Peyer's patch (tissue), 4 donors: Measurements from ENCODE around the gene NSUN6. TPM values are rescaled to one million over a fixed set of nuclear protein-coding genes. Genes with fewer than 3 reads are reported as not detected.
A peak's percentile ranks its signal among the peaks of the same experiment; 100 is the strongest.

Experiments
- DNase-seq, 3 donors: peaks; one replicate each; pipeline ENCODE4 v3.0.0-alpha.2; 2017 to 2019
- H3K27ac ChIP-seq, 4 donors: fragments of 200-600 bp; sonication (generic); one replicate each; pipeline ENCODE4 v1.5.1; 2016 to 2019
- H3K27me3 ChIP-seq, 2 donors: fragments of 200-600 bp; sonication (generic); one replicate each; pipeline ENCODE4 v1.5.1; 2019
- H3K36me3 ChIP-seq, 3 donors: fragments of 200-600 bp; sonication (generic); one replicate each; pipeline ENCODE4 v1.5.1; 2016 to 2019
- H3K4me1 ChIP-seq, 4 donors: fragments of 200-600 bp; sonication (generic); one replicate each; pipeline ENCODE4 v1.5.1; 2016 to 2019
- H3K4me3 ChIP-seq, 4 donors: fragments of 200-600 bp; sonication (generic); 1 replicate in 3 of 4; 2 replicates in 1 of 4; pipeline ENCODE4 v1.5.1; 2016 to 2019; ENCODE audit warnings: mild to moderate bottlenecking in 1 of 4
- H3K9me3 ChIP-seq, 4 donors: fragments of 200-600 bp; sonication (generic); one replicate each; pipeline ENCODE4 v1.5.1; 2016 to 2019; ENCODE audit warnings: mild to moderate bottlenecking in 1 of 4
- POLR2A ChIP-seq, 2 donors: fragments of 450-650 bp; IDR thresholded peaks; one replicate each; pipeline ENCODE4 v1.5.1; 2017; ENCODE audit warnings: antibody characterized with exemption in 2 of 2, mild to moderate bottlenecking in 2 of 2, moderate library complexity in 2 of 2
- total RNA-seq, 4 donors: library from RNA; depleted of rRNA; stranded (reverse); fragments of >200 nt; gene quantifications; one replicate each; pipeline ENCODE4 v1.1.0, GENCODE V29; 2016
- TF ChIP-seq, protein P1 (sequence below), 6 experiments: fragments of 450-650 bp in 4 of 6; fragments of 200-600 bp in 2 of 6; sonication (generic) in 1 of 6; IDR thresholded peaks; one replicate each; pipeline ENCODE4 v1.5.1; 2017 to 2019; ENCODE audit warnings: antibody characterized with exemption in 6 of 6, mild to moderate bottlenecking in 3 of 6, moderate library complexity in 1 of 6

The NSUN6 gene
- total RNA-seq, 4 donors from 2014 or later = 14.9 to 27.2 (median 22.3) TPM

DNA sequence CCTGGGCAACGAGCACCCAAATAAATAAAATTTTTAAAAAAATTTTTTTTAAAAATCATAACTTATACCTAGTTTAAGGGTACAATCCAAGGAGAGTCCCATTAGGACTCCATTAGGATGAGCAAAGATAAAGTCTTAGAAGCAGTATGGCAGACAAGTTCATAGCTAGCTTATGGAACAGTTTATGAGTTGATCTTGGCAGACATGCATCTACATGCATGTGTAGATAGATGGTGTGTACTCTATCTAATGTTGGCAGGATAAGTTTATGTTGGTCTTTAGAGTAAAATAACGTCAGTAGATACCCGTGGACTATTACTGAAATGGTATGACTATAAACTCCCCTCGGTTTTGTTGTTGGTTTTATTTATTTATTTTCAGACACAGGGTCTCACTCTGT lies 40.2 kb downstream of the NSUN6 start:
- DNase-seq = no peak
- Histone ChIP-seq H3K4me3 (no peak overlapping the region), H3K27ac (peak overlapping the region in 3 of 4 donors; percentile 41 to 68 (median 66)), H3K9me3 (no peaks in the 10 kb centered on the region), H3K27me3 (no peaks in the 10 kb centered on the region), H3K4me1 (peaks cover 0 to 12% (median 0%) of the 10 kb centered on the region in 4 donors), H3K36me3 (peaks cover 0 to 5% (median 0%) of the 10 kb centered on the region in 3 donors)
- no peak for TF ChIP-seq POLR2A (IDR thresholded peaks at IDR 0.05)
- TF ChIP-seq, protein P1, sequence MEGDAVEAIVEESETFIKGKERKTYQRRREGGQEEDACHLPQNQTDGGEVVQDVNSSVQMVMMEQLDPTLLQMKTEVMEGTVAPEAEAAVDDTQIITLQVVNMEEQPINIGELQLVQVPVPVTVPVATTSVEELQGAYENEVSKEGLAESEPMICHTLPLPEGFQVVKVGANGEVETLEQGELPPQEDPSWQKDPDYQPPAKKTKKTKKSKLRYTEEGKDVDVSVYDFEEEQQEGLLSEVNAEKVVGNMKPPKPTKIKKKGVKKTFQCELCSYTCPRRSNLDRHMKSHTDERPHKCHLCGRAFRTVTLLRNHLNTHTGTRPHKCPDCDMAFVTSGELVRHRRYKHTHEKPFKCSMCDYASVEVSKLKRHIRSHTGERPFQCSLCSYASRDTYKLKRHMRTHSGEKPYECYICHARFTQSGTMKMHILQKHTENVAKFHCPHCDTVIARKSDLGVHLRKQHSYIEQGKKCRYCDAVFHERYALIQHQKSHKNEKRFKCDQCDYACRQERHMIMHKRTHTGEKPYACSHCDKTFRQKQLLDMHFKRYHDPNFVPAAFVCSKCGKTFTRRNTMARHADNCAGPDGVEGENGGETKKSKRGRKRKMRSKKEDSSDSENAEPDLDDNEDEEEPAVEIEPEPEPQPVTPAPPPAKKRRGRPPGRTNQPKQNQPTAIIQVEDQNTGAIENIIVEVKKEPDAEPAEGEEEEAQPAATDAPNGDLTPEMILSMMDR (IDR thresholded peaks at IDR 0.05) = no peak

DNA sequence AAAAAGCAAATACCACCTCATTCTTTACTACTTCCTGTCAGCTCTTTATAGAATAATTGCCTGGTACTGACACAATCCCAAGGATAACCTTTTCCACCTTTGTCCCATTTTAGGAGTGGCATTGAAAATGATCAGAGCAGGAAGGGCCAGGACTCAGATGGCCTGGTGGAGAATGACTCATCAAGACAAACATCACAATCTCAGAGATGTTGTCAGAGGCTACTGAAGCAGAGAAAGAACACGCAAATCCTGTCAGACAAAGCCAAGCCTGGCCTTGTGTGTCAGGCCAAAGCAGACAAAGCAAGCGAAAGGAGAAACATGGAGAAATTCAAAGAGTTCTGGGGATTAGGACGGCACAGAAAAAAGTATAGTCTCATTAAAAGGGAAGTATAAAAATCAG lies 40.9 kb downstream of the NSUN6 start:
- Histone ChIP-seq H3K27me3 (no peaks in the 10 kb centered on the region), H3K27ac (peak overlapping the region in 3 of 4 donors; percentile 54 to 68 (median 66))
- TF ChIP-seq, protein P1 (IDR thresholded peaks at IDR 0.05) = no peak
- TF ChIP-seq POLR2A (IDR thresholded peaks at IDR 0.05) = no peak

DNA sequence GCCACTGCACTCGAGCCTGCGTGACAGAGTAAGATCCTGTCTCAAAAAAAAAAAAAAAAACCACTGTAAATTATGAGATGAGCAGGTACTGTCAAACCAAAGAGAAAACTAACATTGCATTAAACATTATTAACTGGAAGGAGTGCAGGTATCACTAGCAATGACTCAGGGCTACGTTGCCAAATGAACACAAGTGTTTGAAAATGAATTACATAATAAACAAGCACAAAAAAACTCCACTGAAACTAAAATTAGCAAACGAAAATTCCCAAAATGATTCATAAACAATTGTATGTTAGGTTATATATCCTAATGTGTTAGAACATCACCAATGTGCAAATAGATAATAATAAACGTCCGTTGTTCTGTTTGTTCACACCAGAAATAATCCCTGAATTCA lies 42.8 kb downstream of the NSUN6 start:
- no peaks in the 10 kb centered on the region for H3K27me3 ChIP-seq
- TF ChIP-seq, protein P1 (IDR thresholded peaks at IDR 0.05) = no peak
- TF ChIP-seq POLR2A (IDR thresholded peaks at IDR 0.05) = no peak
- H3K4me1 ChIP-seq = peaks cover 0 to 12% (median 0%) of the 10 kb centered on the region in 4 donors
- H3K27ac ChIP-seq = no peak overlapping the region
- no peak for DNase-seq
- H3K36me3 ChIP-seq = no peaks in the 10 kb centered on the region
- H3K9me3 ChIP-seq = no peaks in the 10 kb centered on the region
- H3K4me3 ChIP-seq = no peak overlapping the region

More for the DNA sequence above, 40.9 kb downstream of the NSUN6 start:
- H3K9me3 ChIP-seq = no peaks in the 10 kb centered on the region
- H3K4me3 ChIP-seq = no peak overlapping the region
- peak in 1 of 3 donors; percentile 64 for DNase-seq
- H3K4me1 ChIP-seq = peaks cover 0 to 12% (median 0%) of the 10 kb centered on the region in 4 donors
- H3K36me3 ChIP-seq = no peaks in the 10 kb centered on the region

DNA sequence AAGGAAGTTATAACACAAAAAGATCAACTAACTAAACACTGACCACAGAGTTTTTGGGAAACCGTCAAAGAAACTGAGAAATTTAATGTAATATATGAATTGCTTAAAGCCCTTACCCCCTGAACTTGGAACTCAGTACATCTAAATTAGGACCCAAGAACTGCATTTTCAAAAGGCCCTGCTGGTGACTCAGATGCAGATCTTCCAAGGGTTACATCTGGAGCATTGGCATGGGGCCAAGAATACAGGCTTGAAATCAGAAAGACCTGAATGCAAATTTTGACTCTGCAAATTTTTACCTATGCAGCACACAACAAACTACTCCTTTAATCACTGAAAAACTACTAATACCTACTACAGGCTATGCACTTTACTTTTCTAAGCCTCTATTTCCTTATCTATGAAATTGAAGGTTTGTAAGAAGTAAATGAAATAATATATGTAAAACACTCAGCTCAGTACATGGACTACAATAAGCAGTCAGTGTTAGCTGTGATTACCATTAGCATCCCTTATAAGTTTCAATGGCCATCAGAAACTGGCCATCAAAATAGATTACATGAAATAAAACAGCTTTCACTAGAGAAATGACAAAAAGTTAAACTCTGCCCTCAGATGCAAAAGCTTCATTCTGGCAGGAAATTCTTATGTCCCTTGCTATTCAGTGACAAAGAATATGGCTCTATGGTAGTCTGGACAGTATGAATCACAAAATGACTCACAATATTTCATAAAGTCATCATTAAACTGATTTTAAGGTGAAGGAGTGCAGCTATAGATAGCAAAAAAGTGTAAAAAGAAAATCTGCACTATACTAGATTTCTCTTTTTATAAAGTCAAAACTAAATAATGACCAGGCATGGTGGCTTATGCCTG lies 43.6 kb downstream of the NSUN6 start:
- Histone ChIP-seq H3K4me1 (peaks cover 0 to 12% (median 0%) of the 10 kb centered on the region in 4 donors), H3K4me3 (no peak overlapping the region), H3K27me3 (no peaks in the 10 kb centered on the region), H3K27ac (peak overlapping the region in 1 of 4 donors; percentile 2), H3K9me3 (no peaks in the 10 kb centered on the region), H3K36me3 (no peaks in the 10 kb centered on the region)
- DNase-seq = peak in 1 of 3 donors; percentile 73
- TF ChIP-seq POLR2A (IDR thresholded peaks at IDR 0.05) = no peak
- TF ChIP-seq, protein P1 (IDR thresholded peaks at IDR 0.05) = peak in 1 of 6 experiments; percentile 8

DNA sequence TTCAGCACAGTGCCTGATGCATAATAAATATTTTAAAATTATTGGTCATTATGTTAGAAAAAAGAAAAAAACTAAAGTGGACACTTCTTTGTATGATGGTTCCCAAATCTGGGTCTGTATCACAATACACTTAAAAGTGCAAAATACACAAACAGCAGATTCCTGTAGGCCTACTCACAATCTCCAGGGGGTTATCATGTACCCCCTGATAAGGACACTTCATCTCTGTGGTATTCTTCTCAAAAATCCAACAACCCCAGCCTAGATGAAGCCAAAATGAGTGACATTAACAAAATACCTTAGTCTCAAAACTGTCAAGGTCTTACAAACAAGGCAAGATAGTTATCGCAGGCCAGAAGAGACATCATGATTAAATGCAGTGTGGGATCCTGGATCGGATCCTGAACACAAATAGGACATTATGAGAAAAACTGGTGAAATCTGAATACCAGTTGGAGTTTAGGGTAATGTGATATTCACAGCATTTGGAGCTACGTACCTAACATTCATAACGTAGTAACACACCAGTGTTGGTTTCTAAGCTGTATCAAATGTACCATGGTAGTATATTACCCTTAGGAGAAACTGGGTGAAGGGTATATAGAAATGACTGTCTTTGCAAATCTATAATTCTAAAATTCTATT lies 45.2 kb downstream of the NSUN6 start:
- TF ChIP-seq, protein P1 (IDR thresholded peaks at IDR 0.05) = no peak
- no peak for TF ChIP-seq POLR2A (IDR thresholded peaks at IDR 0.05)
- Histone ChIP-seq H3K27ac (no peak overlapping the region), H3K36me3 (no peaks in the 10 kb centered on the region), H3K27me3 (no peaks in the 10 kb centered on the region), H3K4me1 (peaks cover 0 to 12% (median 0%) of the 10 kb centered on the region in 4 donors), H3K4me3 (no peak overlapping the region), H3K9me3 (no peaks in the 10 kb centered on the region)
- DNase-seq = no peak
